NCI-H510A treated with DMSO at 0.1 percent for 48 hours (cell line): Measurements from ENCODE around the gene LRRC38.
A peak's percentile ranks its signal among the peaks of the same experiment; 100 is the strongest.
"Not testable (repeated sequence)": the region's sequence is repeated elsewhere in the genome, so short reads cannot be mapped to it uniquely, and the experiment has no call there.

Source experiments
- DNase-seq: peaks from one replicate; lab custom pipeline; 2025; lab: John Stamatoyannopoulos, UW

Gene LRRC38

DNA sequence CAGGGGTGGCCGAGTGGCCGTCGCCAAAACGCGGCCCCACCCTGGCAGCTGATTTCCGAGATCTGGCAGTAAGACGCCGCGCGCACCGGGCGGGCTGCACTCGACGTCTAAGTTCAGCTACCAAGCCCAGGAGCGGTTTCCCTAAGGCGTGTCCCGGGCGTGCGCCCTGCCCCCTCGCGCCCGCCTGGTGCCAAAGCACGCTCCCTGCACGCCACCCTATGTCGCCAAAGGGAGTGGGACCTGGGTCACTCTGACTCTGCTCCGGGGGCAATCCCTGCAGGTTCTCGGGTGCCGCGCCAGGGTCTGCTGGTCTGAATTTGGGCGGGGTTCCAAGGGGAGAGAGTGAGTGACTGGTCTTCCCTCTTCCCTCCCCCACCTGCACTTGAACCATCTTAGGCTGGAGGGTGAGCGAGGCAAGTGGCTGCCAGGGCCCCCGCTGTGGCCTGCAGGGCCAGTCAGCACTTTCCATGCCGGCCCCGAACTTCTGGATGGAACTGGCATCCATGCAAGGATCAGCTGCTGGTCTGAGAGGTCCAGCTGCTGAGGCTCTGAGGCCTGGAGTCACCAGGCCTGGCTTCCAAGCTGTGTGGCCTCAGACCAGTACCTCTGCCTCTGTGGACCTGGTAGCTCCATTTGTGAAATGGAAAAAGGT lies at the start of gene LRRC38:
Gene LRRC38 (minus strand): TSS at position 109 of the 652 bp plus-strand sequence. CDS start 410 bp downstream, outside the sequence.
- DNase-seq, result peak; percentile 23

DNA sequence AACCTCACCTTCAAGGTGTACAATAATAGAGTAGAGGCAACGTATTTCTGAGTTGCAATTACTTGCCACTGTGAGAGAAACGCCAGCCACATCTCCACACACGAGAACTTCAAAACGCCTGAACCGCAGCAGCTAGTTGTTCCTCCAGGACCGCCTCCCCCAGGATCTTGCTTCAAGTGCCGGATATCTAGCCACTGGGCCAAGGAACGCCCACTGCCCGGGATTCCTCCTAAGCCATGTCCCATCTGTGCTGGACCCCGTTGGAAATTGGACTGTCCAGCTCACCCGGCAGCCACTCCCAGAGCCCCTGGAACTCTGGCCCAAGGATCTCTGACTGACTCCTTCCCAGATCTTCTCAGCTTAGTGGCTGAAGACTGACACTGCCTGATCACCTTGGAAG lies 49.2 kb upstream of the LRRC38 start:
- not testable (repeated sequence) for DNase-seq

GRCh38 chr1:13560541-13560940 lies 46.7 kb upstream of the LRRC38 start:
- DNase-seq, result no peak

- no peak for DNase-seq
Measured at GRCh38 chr1:13556224-13556764, 42.5 kb upstream of the LRRC38 start.

DNA sequence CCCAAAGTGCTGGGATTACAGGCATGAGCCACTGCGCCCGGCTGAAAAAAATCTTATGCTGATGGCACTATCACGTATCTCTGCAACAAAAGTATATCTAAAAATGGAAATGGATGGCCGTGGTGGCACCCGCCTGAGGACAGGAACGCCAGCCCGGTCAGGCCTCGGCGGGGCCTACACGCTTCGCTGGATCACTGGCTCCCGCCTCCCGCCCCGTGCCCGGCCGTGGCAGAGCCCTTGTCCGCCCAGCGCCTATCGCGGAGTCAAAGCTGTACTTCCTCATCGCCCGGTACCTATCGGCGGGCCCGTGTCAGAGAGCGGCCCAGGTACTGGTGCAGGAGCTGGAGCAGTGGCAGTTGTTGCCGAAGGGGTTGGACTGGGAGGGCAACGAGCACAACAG lies 41.0 kb upstream of the LRRC38 start:
- DNase-seq, result no peak

DNA sequence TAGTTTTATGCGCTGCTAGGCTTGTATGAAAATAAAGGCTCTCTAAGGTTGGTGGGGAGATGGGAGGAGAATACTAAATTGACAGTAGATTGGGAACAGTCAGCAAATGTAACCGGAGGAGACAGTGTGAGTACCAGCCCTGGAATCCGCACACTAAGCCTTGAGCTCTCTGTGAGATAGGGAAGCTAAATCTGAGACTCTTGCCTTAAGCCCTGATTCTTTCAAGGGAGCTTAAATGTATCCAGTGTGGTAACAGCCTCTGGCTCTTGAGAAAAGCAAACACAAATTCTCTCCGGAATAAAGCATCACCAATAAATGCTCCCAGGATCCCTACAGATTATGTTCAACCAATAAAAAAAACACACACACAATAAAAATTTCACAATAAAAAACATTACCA lies 36.9 kb upstream of the LRRC38 start:
- DNase-seq, result no peak

GRCh38 chr1:13549521-13549920 lies 35.7 kb upstream of the LRRC38 start:
- DNase-seq, result no peak

GRCh38 chr1:13549021-13549420 lies 35.2 kb upstream of the LRRC38 start:
- no peak for DNase-seq

DNA sequence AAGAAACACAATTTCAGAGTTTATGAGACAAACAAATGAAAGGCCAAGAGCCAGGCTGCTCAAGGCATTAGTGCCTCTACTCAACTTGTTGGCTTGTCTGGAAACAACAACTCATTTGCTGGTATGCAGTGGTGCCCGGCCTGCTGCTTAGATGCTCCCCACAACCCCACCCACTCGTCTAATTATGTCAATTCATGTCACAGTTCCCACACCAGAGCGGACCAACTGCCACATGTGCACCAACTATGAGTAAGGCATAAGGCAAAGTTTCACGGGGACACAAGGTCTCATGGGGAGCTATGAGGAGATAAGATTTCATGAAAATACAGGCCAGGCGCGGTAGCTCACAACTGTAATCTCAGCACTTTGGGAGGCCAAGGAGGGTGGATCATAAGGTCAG lies 34.5 kb upstream of the LRRC38 start:
- DNase-seq, result no peak

DNA sequence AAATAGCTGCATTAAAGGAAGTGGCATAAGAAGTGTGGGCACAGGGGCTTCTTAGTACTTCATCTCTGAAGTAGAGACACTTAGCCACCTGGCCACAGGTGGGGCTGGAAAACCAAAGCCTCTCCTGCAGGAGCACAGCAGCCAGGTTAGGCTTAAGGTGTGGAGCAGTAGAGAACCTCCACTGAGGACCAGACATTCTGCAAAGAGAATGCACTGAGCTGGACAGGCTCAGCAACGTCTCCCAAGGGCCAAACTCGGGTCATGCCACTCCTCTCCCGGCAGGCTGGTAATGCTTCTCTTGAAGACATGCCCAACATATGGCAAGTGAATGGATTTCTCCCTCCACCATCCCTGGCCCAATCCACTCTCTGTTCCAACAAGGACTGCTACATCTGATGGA lies 33.0 kb upstream of the LRRC38 start:
- DNase-seq, result no peak

- DNase-seq, result no peak
Measured at GRCh38 chr1:13544221-13544556, 30.4 kb upstream of the LRRC38 start.

GRCh38 chr1:13543451-13544220 lies 29.8 kb upstream of the LRRC38 start:
- DNase-seq, result no peak

DNA sequence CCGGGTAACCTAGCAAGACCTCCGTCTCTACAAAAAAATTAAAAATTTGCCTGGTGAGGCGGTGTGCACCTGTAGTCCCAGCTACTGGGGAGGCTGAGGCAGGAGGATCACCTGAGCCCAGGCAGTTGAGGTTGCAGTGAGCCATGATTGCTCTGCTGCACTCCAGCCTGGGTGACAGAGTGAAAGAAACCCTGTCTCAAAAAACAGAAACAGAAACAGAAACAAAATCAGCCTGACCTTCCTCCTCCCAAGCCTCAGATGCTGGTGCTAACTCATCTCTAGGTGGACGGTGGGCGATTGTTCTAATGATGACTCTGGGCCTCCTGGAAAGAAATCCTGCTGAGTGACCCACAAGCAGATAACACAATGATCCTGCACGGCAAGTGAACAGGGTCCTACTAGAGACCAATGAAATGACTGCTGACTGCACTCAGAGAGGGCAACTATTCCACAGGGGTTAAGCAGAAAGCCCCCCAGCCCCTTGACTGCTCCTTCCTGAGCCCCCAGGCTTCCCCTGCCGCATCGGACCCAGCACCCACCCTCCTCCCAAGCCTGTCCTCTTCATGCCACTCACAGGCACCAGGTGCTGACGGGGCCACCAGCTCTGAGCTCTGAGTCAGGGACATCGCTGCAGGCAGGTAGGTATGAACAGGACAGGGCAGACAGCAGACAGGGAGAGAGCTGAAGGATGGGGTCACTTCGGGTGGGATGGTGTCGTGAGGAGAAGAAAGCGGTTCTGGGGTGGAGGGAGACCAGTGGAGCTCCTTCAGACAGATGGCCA lies 27.8 kb upstream of the LRRC38 start:
- DNase-seq, result no peak

- DNase-seq, result peak; percentile 34
Measured at GRCh38 chr1:13540866-13541265, 27.1 kb upstream of the LRRC38 start.

- DNase-seq, result no peak
Measured at GRCh38 chr1:13539683-13540082, 25.9 kb upstream of the LRRC38 start.

GRCh38 chr1:13538832-13539231 lies 25.0 kb upstream of the LRRC38 start:
- DNase-seq, result no peak

- no peak for DNase-seq
Measured at GRCh38 chr1:13536571-13536970, 22.8 kb upstream of the LRRC38 start.

- DNase-seq, result no peak
Measured at GRCh38 chr1:13535227-13535626, 21.4 kb upstream of the LRRC38 start.

DNA sequence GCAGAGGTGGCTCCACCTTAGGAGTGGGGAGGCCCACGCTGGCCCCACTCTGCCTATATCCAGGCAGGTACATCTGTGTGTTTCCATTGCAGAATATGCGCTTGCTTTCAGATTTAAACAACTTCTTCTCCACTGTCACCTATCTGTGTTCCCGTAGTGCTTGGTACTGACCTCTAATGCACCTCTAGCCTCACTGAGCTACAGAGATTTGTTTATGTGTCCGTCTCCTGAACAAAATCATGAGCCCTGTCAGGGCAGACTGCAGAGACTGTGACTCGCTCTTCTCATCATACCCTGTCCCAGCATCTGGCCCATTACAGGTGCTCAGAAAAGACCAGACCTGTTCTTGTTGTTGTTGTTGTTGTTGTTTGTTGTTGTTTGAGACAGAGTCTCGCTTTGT lies 14.5 kb upstream of the LRRC38 start:
- no peak for DNase-seq

- no peak for DNase-seq
Measured at GRCh38 chr1:13523780-13524477, 10.1 kb upstream of the LRRC38 start.

DNA sequence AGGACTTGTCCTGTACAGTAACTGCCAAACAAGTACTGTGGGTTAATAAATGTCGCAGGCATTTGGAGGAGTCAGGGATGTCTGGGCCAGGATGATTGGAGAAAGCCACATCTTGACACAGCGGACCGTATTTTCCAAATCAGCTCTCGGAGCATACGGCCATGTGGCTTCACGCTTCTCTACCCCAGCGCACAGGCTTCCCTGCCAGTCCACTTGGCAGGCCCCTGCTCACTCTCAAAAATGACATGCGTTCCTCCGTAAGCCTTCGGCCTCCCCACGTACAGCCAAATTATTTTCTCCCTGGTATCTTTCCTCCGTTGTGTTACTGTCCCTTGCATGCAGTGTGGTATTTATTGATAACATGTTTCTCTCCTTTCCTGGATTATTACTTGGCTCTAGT lies 7.2 kb upstream of the LRRC38 start:
- no peak for DNase-seq

- DNase-seq, result no peak
Measured at GRCh38 chr1:13517193-13517812, 3.5 kb upstream of the LRRC38 start.
